22Rv1 (cell line): ENCODE data around the gene WFDC10B.

Experiments used
- CTCF ChIP-seq: fragments of 450-650 bp; IDR thresholded peaks from 2 replicates; pipeline ENCODE4 v1.5.1; 2017; ENCODE audit warnings: mild to moderate bottlenecking
- ZFX ChIP-seq: fragments of 450-650 bp; IDR thresholded peaks from 2 replicates; pipeline ENCODE4 v1.6.1; 2017; ENCODE audit warnings: antibody characterized with exemption, borderline replicate concordance

DNA sequence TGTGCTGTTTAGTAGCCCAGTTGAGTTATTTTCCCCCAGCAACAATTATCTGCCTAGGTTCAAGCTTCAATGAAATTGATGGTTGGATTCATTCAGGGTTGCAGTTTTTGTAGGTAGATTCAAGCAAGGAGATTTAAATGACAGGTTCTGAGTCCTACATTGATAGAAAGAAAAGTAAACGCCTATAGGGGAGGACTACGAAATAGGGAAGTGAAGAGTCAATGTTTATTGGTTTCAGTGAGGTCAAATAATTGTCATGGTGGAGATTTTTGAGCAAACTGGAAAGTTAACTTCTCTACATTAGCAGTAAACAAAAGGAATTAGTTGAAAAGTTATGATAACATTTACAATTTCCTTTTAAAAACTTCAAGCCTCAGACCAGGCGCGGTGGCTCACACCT is 3.7 kb downstream of the WFDC10B start:
- TF ChIP-seq CTCF (no peak), ZFX (no peak)
